Measurements from ENCODE around the gene CAMKK1.

DNA sequence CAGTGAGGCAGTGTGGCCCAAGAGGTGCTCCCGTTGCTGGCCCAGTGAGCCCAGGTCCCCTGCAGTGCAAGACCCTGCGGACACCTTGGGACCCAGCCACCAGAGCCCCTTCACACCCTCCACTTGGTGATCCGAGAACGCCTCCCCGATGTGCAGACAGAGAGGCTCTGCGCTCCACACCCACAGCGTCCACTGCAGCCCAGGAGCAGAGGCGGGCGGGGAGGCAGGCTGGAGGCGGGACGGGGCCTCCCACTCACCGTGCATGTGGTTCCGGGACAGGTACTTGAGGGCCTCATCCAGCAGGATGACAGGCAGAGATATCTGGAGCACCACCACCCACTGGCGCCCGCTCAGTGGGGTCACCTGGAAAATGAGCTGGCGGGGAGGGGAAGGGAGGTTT, 35.6 kb upstream of the CAMKK1 start:
- TF ChIP-seq, protein P1, sequence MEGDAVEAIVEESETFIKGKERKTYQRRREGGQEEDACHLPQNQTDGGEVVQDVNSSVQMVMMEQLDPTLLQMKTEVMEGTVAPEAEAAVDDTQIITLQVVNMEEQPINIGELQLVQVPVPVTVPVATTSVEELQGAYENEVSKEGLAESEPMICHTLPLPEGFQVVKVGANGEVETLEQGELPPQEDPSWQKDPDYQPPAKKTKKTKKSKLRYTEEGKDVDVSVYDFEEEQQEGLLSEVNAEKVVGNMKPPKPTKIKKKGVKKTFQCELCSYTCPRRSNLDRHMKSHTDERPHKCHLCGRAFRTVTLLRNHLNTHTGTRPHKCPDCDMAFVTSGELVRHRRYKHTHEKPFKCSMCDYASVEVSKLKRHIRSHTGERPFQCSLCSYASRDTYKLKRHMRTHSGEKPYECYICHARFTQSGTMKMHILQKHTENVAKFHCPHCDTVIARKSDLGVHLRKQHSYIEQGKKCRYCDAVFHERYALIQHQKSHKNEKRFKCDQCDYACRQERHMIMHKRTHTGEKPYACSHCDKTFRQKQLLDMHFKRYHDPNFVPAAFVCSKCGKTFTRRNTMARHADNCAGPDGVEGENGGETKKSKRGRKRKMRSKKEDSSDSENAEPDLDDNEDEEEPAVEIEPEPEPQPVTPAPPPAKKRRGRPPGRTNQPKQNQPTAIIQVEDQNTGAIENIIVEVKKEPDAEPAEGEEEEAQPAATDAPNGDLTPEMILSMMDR (IDR thresholded peaks at IDR 0.05; ENCODE audit: poor library complexity, severe bottlenecking): no peak
- TF ChIP-seq RAD21 (conservative IDR thresholded peaks at IDR 0.05) (no peak), SMC3 (conservative IDR thresholded peaks at IDR 0.05; ENCODE audit: poor library complexity) (no peak)
- TF ChIP-seq, protein P2, sequence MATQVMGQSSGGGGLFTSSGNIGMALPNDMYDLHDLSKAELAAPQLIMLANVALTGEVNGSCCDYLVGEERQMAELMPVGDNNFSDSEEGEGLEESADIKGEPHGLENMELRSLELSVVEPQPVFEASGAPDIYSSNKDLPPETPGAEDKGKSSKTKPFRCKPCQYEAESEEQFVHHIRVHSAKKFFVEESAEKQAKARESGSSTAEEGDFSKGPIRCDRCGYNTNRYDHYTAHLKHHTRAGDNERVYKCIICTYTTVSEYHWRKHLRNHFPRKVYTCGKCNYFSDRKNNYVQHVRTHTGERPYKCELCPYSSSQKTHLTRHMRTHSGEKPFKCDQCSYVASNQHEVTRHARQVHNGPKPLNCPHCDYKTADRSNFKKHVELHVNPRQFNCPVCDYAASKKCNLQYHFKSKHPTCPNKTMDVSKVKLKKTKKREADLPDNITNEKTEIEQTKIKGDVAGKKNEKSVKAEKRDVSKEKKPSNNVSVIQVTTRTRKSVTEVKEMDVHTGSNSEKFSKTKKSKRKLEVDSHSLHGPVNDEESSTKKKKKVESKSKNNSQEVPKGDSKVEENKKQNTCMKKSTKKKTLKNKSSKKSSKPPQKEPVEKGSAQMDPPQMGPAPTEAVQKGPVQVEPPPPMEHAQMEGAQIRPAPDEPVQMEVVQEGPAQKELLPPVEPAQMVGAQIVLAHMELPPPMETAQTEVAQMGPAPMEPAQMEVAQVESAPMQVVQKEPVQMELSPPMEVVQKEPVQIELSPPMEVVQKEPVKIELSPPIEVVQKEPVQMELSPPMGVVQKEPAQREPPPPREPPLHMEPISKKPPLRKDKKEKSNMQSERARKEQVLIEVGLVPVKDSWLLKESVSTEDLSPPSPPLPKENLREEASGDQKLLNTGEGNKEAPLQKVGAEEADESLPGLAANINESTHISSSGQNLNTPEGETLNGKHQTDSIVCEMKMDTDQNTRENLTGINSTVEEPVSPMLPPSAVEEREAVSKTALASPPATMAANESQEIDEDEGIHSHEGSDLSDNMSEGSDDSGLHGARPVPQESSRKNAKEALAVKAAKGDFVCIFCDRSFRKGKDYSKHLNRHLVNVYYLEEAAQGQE (IDR thresholded peaks at IDR 0.05; ENCODE audit: borderline replicate concordance): no peak
